T-cell (primary cell): ENCODE measurements around the gene TMC4. TPM values are rescaled to one million over a fixed set of nuclear protein-coding genes. Genes with fewer than 3 reads are reported as not detected.

Experiments
- ATAC-seq, 4 experiments: fragments of 200-7000 bp in 3 of 4; fragments of 150-1000 bp in 1 of 4; cut with Tn5 transposase; replicated peaks in 1 of 4; 1 replicate in 3 of 4; 2 replicates in 1 of 4; pipeline ENCODE4 v1.10.0; 2021; ENCODE audit warnings: moderate library complexity in 3 of 4, mild to moderate bottlenecking in 2 of 4, moderate number of reproducible peaks in 1 of 4
- CTCF ChIA-PET, 2 donors: fragments of 300-600 bp; sonication (Branson Sonifier 250); formaldehyde crosslinking; loops; one replicate each; lab custom pipeline; 2022; ENCODE audit warnings: antibody characterized with exemption in 2 of 2; lab: Charles Lee
- POLR2A ChIA-PET, 2 donors: fragments of 300-600 bp; sonication (Branson Sonifier 250); formaldehyde crosslinking; loops; one replicate each; lab custom pipeline; 2022; ENCODE audit warnings: antibody characterized with exemption in 2 of 2; lab: Charles Lee
- DNase-seq, 35 experiments: peaks; one replicate each; pipeline versions ENCODE4 v3.0.0 to v3.0.0-alpha.2; 2013 to 2023
- H3K27ac ChIP-seq: one replicate; pipeline ENCODE4 v1.5.1; 2013; ENCODE audit warnings: low read length
- H3K27me3 ChIP-seq, 2 experiments: replicated peaks in 1 of 2; 1 replicate in 1 of 2; 2 replicates in 1 of 2; pipeline versions ENCODE4 v1.6.1 to v1.7.0; 2013; ENCODE audit warnings: low read length in 1 of 2, mixed read lengths in 1 of 2; ENCODE audit not compliant: control insufficient read depth in 2 of 2, insufficient read depth in 2 of 2; ENCODE audit errors: extremely low read depth in 1 of 2
- H3K36me3 ChIP-seq, 2 donors: 1 replicate in 1 of 2; 2 replicates in 1 of 2; pipeline versions ENCODE4 v1.6.1 to v1.7.0; 2013; ENCODE audit warnings: low read length in 1 of 2; ENCODE audit not compliant: control insufficient read depth in 2 of 2, insufficient read depth in 1 of 2; ENCODE audit errors: extremely low read depth in 1 of 2
- H3K4me1 ChIP-seq, 2 experiments: 1 replicate in 1 of 2; 2 replicates in 1 of 2; pipeline versions ENCODE4 v1.6.1 to v1.7.0; 2013; ENCODE audit warnings: low read length in 2 of 2, mixed read lengths in 1 of 2; ENCODE audit not compliant: insufficient read depth in 2 of 2, control insufficient read depth in 1 of 2; ENCODE audit errors: extremely low read depth in 1 of 2
- H3K4me3 ChIP-seq, 2 donors: 1 replicate in 1 of 2; 2 replicates in 1 of 2; pipeline versions ENCODE4 v1.5.1 to v1.7.0; 2013; ENCODE audit warnings: mild to moderate bottlenecking in 2 of 2, low read length in 1 of 2, moderate library complexity in 1 of 2; ENCODE audit not compliant: control insufficient read depth in 1 of 2; ENCODE audit errors: extremely low read depth in 1 of 2
- H3K9me3 ChIP-seq: 2 replicates; pipeline ENCODE4 v1.7.0; 2013
- H3K27ac Mint-ChIP-seq, 2 donors: one replicate each; pipeline ENCODE4 v1.8.0; 2020 to 2021; ENCODE audit warnings: mild to moderate bottlenecking in 2 of 2, mixed read lengths in 2 of 2
- H3K27me3 Mint-ChIP-seq, 2 donors: one replicate each; pipeline ENCODE4 v1.8.0; 2021 to 2022; ENCODE audit warnings: mixed read lengths in 2 of 2
- H3K36me3 Mint-ChIP-seq: one replicate; pipeline ENCODE4 v1.8.0; 2021; ENCODE audit warnings: mixed read lengths
- H3K4me1 Mint-ChIP-seq, 3 donors: one replicate each; pipeline ENCODE4 v1.8.0; 2020 to 2022; ENCODE audit warnings: mixed read lengths in 3 of 3, mild to moderate bottlenecking in 1 of 3
- H3K4me3 Mint-ChIP-seq, 3 donors: one replicate each; pipeline ENCODE4 v1.8.0; 2020 to 2022; ENCODE audit warnings: mild to moderate bottlenecking in 3 of 3, mixed read lengths in 3 of 3, moderate library complexity in 3 of 3
- H3K9me3 Mint-ChIP-seq, 3 donors: one replicate each; pipeline ENCODE4 v1.8.0; 2020 to 2022; ENCODE audit warnings: mixed read lengths in 3 of 3
- WGBS: methylation state at CpG from one replicate; pipeline ENCODE4 v1.1.5; 2013; ENCODE audit warnings: missing lambda C conversion rate; ENCODE audit not compliant: insufficient coverage; 5-methylcytosine and 5-hydroxymethylcytosine counted together
- total RNA-seq, 35 experiments: library from RNA in 6 of 35; stranded (reverse) in 6 of 35; fragments of 120-200 nt in 1 of 35; gene quantifications; one replicate each; pipeline versions ENCODE4 v1.2.1 to v1.2.4 and lab custom pipeline; 2013 to 2026

TMC4 gene
- total RNA-seq, 5 donors from 2014 or later (not counting 1 experiment from before 2014, with no cell fraction given) = 0.78 to 2.6 (median 1.4) TPM

DNA sequence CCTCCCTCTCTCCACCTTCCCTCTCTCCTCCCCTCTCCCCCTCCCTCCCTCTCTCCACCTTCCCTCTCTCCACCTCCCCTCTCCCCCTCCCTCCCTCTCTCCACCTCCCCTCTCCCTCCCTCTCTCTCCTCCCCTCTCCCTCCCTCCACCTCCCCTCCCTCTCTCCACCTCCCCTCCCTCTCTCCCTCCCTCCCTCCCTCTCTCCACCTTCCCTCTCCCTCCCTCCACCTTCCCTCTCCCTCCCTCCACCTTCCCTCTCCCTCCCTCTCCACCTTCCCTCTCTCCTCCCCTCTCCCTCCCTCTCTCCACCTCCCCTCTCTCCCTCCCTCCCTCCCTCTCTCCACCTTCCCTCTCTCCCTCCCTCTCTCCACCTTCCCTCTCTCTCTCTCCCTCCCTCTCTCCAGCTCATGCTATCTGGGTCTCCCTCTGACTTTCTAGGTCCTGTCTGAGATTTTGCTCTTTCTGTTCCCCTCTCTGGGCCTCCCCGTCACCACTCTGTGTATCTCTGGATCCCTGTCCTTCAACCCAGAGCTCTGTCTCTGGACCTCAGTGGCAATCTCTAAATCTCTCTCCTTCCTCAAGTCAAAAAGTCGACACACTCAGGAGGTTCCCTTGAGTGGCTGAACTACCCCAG lies 38.9 kb downstream of the TMC4 start:
- Histone ChIP-seq H3K9me3 (no peaks in the 10 kb centered on the region), H3K27ac (no peak overlapping the region), H3K36me3 (peaks cover 10 to 21% of the 10 kb centered on the region in 2 donors), H3K4me1 (peaks cover 13 to 27% of the 10 kb centered on the region in 2 experiments), H3K27me3 (peaks cover 0 to 5% of the 10 kb centered on the region in 2 experiments), H3K4me3 (no peak overlapping the region)
- Mint-ChIP-seq H3K27ac (peak overlapping the region; percentile 39 to 66), H3K36me3 (peaks cover 5% of the 10 kb centered on the region), H3K4me3 (no peak overlapping the region), H3K9me3 (no peaks in the 10 kb centered on the region), H3K27me3 (no peaks in the 10 kb centered on the region), H3K4me1 (peaks cover 18 to 23% (median 22%) of the 10 kb centered on the region in 3 donors)
- 80% methylated on average over 2 of the region's 2 CpGs for WGBS
- ATAC-seq (no peak), DNase-seq (no peak)
- ChIA-PET POLR2A (no interaction called here), CTCF (no interaction called here)

- Histone ChIP-seq H3K4me1 (peaks cover 9 to 20% of the 10 kb centered on the region in 2 experiments), H3K4me3 (no peak overlapping the region), H3K27me3 (peaks cover 0 to 5% of the 10 kb centered on the region in 2 experiments), H3K27ac (no peak overlapping the region), H3K9me3 (no peaks in the 10 kb centered on the region), H3K36me3 (peaks cover 16 to 24% of the 10 kb centered on the region in 2 donors)
- no peak overlapping the region for H3K4me3 Mint-ChIP-seq
- DNase-seq (peak in 2 of 35 experiments; percentile 19 to 66), ATAC-seq (no peak)
- H3K9me3 Mint-ChIP-seq = no peaks in the 10 kb centered on the region
- ChIA-PET CTCF (no interaction called here), POLR2A (no interaction called here)
- no peaks in the 10 kb centered on the region for H3K27me3 Mint-ChIP-seq
- peaks cover 12 to 17% (median 17%) of the 10 kb centered on the region in 3 donors for H3K4me1 Mint-ChIP-seq
- WGBS = 100% methylated on average over 7 of the region's 10 CpGs
- H3K27ac Mint-ChIP-seq = no peak overlapping the region
- H3K36me3 Mint-ChIP-seq = peaks cover 5% of the 10 kb centered on the region
Observed at GRCh38 chr19:54133312-54133956, 39.5 kb downstream of the TMC4 start.

GRCh38 chr19:54129617-54129996 lies 43.4 kb downstream of the TMC4 start:
- H3K4me3 ChIP-seq = no peak overlapping the region
- Mint-ChIP-seq H3K4me3 (no peak overlapping the region), H3K4me1 (peaks cover 0 to 5% (median 4%) of the 10 kb centered on the region in 3 donors), H3K36me3 (peaks cover 23% of the 10 kb centered on the region), H3K9me3 (no peaks in the 10 kb centered on the region), H3K27ac (no peak overlapping the region), H3K27me3 (no peaks in the 10 kb centered on the region)
- POLR2A ChIA-PET = no interaction called here
- 97% methylated on average over 19 of the region's 20 CpGs for WGBS
- H3K36me3 ChIP-seq = peaks cover 30 to 59% of the 10 kb centered on the region in 2 donors
- no peak overlapping the region for H3K27ac ChIP-seq
- H3K27me3 ChIP-seq = peaks cover 0 to under 1% of the 10 kb centered on the region in 2 experiments
- DNase-seq (no peak), ATAC-seq (no peak)
- no peaks in the 10 kb centered on the region for H3K9me3 ChIP-seq
- CTCF ChIA-PET = no interaction called here
- peaks cover 0 to 5% of the 10 kb centered on the region in 2 experiments for H3K4me1 ChIP-seq

DNA sequence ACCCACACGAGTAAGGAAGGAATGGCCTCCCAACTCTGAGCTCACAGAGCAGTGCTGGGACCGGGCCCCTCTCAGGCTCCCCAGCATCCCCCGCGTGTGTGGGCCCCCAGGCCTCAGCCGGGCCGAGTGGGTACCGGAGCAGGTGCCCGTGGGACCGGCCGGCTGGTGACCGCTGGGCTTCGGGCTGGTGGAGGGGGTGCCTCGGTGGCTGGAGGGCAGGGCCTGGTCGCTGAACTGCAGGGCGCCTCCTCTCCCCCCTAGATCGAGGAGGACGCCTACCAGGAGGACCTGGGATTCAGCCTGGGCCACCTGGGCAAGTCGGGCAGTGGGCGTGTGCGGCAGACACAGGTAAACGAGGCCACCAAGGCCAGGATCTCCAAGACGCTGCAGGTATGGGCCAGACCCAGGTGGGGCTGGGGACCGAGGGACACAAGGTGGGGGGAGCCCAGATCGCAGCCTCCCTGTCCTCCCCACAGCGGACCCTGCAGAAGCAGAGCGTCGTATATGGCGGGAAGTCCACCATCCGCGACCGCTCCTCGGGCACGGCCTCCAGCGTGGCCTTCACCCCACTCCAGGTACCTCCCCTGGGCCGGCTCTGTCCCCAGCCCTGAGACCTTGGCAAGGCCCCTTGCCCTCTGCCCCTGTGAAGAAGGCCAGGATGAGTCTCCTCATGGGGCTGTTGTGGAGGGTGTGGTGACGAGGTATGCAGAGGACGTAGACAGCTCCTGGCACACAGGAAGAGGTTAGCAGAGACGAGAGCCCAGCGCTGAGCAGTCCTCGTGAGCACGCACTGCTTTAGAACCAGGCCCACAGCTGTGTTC lies 44.0 kb downstream of the TMC4 start:
- Mint-ChIP-seq H3K4me3 (no peak overlapping the region), H3K4me1 (no peaks in the 10 kb centered on the region), H3K36me3 (peaks cover 25% of the 10 kb centered on the region), H3K9me3 (no peaks in the 10 kb centered on the region), H3K27ac (no peak overlapping the region), H3K27me3 (no peaks in the 10 kb centered on the region)
- WGBS = 92% methylated on average over 25 of the region's 41 CpGs
- peaks cover 0 to 5% of the 10 kb centered on the region in 2 experiments for H3K4me1 ChIP-seq
- H3K9me3 ChIP-seq = no peaks in the 10 kb centered on the region
- CTCF ChIA-PET = no interaction called here
- H3K27me3 ChIP-seq = no peaks in the 10 kb centered on the region
- no peak overlapping the region for H3K4me3 ChIP-seq
- H3K27ac ChIP-seq = no peak overlapping the region
- DNase-seq = no peak
- ATAC-seq = no peak
- POLR2A ChIA-PET = no interaction called here
- H3K36me3 ChIP-seq = peaks cover 32 to 65% of the 10 kb centered on the region in 2 donors

GRCh38 chr19:54128441-54128725 lies 44.6 kb downstream of the TMC4 start:
- Histone ChIP-seq H3K36me3 (peaks cover 35 to 72% of the 10 kb centered on the region in 2 donors), H3K27ac (no peak overlapping the region), H3K27me3 (no peaks in the 10 kb centered on the region), H3K4me3 (no peak overlapping the region), H3K4me1 (peaks cover 0 to 1% of the 10 kb centered on the region in 2 experiments), H3K9me3 (no peaks in the 10 kb centered on the region)
- 95% methylated on average over 17 of the region's 20 CpGs for WGBS
- Mint-ChIP-seq H3K27me3 (no peaks in the 10 kb centered on the region), H3K4me3 (no peak overlapping the region), H3K9me3 (no peaks in the 10 kb centered on the region), H3K27ac (no peak overlapping the region), H3K4me1 (no peaks in the 10 kb centered on the region), H3K36me3 (peaks cover 27% of the 10 kb centered on the region)
- ChIA-PET POLR2A (no interaction called here), CTCF (no interaction called here)
- DNase-seq (no peak), ATAC-seq (no peak)

DNA sequence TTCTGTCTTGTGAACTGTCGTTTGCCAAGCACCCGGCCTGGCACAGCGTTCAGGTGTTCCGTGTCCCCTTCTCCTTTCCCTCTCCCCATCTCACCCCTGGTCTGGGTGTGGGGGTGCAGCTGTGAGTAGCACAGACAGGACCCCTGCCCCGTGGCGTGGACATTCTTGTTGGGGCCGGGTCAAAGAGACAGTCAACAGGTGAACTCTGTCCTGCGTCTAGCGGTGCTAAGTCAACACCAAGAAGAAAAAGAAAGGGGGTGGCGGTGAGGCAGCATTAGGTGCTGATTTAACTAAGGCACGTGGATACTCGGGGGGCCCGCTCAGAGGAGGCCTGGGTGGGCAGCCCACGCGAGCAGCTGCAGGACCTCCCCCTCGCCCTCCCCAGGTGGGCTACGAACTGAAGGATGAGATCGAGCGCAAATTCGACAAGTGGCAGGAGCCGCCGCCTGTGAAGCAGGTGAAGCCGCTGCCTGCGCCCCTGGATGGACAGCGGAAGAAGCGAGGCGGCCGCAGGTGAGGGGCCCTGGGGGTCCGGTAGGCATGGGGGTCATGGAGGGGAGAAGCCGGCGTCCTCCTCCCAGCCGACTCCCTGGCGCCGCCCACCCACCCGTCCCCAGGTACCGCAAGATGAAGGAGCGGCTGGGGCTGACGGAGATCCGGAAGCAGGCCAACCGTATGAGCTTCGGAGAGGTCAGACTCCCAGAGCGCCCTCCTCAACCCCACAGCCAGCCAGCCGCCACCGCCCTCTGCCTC lies 45.1 kb downstream of the TMC4 start:
- no peak for ATAC-seq

More for the DNA sequence above, 45.1 kb downstream of the TMC4 start:
- Mint-ChIP-seq H3K9me3 (no peaks in the 10 kb centered on the region), H3K27me3 (no peaks in the 10 kb centered on the region), H3K4me1 (no peaks in the 10 kb centered on the region), H3K36me3 (peaks cover 32% of the 10 kb centered on the region), H3K4me3 (no peak overlapping the region), H3K27ac (no peak overlapping the region)
- peaks cover 36 to 77% of the 10 kb centered on the region in 2 donors for H3K36me3 ChIP-seq
- WGBS = 96% methylated on average over 37 of the region's 44 CpGs
- CTCF ChIA-PET = no interaction called here
- no peak overlapping the region for H3K27ac ChIP-seq
- POLR2A ChIA-PET = no interaction called here
- DNase-seq = no peak
- H3K4me1 ChIP-seq = no peaks in the 10 kb centered on the region
- H3K4me3 ChIP-seq = no peak overlapping the region
- no peaks in the 10 kb centered on the region for H3K9me3 ChIP-seq
- H3K27me3 ChIP-seq = no peaks in the 10 kb centered on the region
